GM12864 (cell line): ENCODE results near the gene NPR3.

Experiments used
- DNase-seq: peaks from one replicate; pipeline ENCODE4 v3.0.0-alpha.2; 2011; ENCODE audit warnings: low read depth
- H3K4me3 ChIP-seq: 2 replicates; pipeline ENCODE4 v1.5.1; 2011; ENCODE audit warnings: mild to moderate bottlenecking, low read depth, low read length, control low read depth
- TF ChIP-seq, protein P1 (sequence below): IDR thresholded peaks from 2 replicates; pipeline ENCODE4 v1.5.1; 2011; ENCODE audit warnings: low read depth, mild to moderate bottlenecking, moderate library complexity, low read length, control low read depth, inconsistent platforms; ENCODE audit errors: missing control alignments

The NPR3 gene, protein sequence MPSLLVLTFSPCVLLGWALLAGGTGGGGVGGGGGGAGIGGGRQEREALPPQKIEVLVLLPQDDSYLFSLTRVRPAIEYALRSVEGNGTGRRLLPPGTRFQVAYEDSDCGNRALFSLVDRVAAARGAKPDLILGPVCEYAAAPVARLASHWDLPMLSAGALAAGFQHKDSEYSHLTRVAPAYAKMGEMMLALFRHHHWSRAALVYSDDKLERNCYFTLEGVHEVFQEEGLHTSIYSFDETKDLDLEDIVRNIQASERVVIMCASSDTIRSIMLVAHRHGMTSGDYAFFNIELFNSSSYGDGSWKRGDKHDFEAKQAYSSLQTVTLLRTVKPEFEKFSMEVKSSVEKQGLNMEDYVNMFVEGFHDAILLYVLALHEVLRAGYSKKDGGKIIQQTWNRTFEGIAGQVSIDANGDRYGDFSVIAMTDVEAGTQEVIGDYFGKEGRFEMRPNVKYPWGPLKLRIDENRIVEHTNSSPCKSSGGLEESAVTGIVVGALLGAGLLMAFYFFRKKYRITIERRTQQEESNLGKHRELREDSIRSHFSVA

DNA sequence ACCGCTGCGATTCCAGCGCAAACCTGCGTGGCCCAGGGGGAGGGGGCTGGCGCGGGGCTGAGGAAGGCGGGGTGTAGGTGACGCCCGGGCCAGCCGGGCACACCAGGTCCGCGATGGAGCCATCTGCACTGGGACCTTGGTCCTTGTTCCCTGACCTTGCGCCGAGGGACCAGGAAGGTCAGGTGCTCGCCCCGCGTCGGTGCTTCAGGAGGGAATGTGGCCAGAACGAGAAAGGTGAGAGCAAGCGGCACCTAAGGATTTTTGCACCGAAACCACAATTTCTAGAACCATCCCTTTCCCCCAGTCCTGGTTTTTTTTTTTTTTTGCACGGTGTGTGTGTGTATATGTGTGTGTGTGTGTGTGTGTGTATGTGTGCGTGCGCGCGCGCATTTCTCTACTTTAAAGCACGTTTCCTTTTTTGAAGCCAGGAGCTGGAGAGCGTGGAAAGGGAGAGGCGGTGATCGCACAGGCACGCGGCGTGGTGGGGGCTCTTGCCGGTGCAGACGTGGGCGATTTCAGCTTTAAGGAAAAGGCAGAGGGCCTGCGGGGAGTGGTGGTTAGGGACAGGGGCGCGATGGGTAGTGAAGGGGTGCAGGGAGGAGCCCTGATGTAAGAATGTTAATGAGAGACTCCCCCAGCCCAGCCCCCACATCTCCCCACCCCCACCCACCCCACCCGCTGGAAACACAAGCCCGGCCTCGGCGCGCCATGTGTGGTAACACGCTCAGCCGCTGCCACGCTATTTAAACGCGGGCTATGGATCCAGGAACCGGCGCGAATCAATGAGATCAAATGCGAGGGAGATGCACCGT lies at the start of gene NPR3:
Gene NPR3 (plus strand): TSS at position 772 of the 812 bp plus-strand sequence. CDS start 456 bp downstream, outside the sequence.
- TF ChIP-seq, protein P1, sequence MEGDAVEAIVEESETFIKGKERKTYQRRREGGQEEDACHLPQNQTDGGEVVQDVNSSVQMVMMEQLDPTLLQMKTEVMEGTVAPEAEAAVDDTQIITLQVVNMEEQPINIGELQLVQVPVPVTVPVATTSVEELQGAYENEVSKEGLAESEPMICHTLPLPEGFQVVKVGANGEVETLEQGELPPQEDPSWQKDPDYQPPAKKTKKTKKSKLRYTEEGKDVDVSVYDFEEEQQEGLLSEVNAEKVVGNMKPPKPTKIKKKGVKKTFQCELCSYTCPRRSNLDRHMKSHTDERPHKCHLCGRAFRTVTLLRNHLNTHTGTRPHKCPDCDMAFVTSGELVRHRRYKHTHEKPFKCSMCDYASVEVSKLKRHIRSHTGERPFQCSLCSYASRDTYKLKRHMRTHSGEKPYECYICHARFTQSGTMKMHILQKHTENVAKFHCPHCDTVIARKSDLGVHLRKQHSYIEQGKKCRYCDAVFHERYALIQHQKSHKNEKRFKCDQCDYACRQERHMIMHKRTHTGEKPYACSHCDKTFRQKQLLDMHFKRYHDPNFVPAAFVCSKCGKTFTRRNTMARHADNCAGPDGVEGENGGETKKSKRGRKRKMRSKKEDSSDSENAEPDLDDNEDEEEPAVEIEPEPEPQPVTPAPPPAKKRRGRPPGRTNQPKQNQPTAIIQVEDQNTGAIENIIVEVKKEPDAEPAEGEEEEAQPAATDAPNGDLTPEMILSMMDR, result no peak
- no peak for DNase-seq
- H3K4me3 ChIP-seq, result no peak within 1 kb of the TSS

DNA sequence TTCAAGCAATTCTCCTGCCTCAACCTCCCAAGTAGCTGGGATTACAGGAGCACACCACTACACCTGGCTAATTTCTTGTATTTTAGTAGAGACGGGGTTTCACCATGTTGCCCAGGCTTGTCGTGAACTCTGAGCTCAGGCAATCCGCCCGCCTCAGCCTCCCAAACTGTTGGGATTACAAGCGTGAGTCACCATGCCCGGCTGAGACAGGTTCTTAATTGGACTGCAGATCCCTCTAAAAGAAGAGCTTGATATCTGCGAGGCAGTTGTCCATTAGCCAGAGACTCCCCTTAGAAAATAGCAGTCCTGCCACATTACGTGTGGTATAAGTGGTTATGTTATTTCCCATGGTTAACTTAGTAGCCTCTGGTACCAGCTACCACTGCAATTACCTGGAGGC lies 46.6 kb upstream of the NPR3 start:
- no peak for DNase-seq
- TF ChIP-seq, protein P1, result no peak
- H3K4me3 ChIP-seq, result no peak overlapping the region

DNA sequence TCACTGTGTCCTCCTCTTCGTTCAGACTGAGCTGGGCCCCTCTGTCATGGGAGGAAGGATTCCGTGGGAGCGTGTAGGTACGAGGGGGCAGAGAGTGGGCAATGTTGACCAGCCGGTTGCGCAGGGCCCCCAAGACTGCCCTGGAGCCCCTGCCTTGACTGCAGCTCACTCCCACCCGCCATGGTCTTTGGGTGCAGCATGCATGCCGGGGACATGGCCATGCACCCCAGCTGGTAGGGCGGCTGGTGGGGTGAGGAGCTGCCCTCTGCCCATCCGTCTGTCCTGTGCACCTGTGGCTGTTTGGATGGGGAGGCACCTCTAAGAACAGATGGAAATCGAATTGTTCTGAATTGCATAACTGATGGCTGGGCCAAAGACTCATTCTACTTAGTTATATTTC lies 42.6 kb upstream of the NPR3 start:
- TF ChIP-seq, protein P1, result no peak
- H3K4me3 ChIP-seq, result no peak overlapping the region
- no peak for DNase-seq

- H3K4me3 ChIP-seq, result no peak overlapping the region
- TF ChIP-seq, protein P1, result no peak
- DNase-seq, result no peak
Observed at GRCh38 chr5:32673272-32673671, 37.8 kb upstream of the NPR3 start.

DNA sequence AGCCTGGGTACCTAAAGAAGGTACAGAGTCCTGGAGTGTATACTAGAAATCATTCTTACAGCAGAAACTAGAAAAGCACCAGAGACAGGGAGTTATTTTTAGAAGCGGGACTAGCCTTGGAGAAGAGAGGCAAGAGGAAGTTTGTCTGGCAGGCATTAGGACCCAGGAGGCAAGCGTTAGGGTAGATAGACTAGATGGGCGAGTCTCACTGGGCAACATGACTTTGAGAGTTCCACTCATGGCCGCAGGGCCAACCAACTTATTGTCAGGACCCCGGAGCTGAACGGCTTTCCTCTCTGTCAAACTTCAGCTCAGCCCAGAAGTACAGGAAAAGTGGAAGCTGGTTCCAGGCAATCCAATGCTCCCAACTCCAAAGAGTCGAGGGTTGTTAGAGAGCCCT lies 34.1 kb upstream of the NPR3 start:
- TF ChIP-seq, protein P1, result no peak
- DNase-seq, result no peak
- no peak overlapping the region for H3K4me3 ChIP-seq

DNA sequence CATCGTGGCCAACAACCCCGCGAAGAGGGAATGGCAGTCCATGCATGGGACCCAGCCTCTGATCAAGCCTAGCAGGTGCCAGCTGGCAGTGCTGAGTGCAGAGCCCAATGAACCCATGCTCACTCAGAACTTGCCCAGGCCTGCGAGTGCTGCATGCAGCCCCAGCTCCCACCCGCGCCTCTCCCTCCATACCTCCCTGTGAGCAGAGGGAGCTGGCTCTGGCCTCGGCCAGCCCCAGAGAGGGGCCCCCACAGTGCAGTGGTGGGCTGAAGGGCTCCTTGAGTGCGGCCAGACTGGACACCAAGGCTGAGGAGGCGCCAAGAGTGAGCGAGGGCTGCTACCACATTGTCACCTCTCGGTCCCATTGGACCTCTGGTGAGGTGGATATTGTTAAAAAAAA lies 32.6 kb upstream of the NPR3 start:
- TF ChIP-seq, protein P1, result no peak
- DNase-seq, result no peak
- no peak overlapping the region for H3K4me3 ChIP-seq
